ENCODE results near the gene SLAMF7.

GRCh38 chr1:160794376-160794775 lies 55.3 kb downstream of the SLAMF7 start:
- TF ChIP-seq JUN (IDR thresholded peaks at IDR 0.05; ENCODE audit: low read depth, low read length), result no peak
- no peak for TF ChIP-seq MAFK (IDR thresholded peaks at IDR 0.05; ENCODE audit: low read depth, low read length)
- no peak for TF ChIP-seq CTCF (IDR thresholded peaks at IDR 0.05; ENCODE audit: control extremely low read depth in 1 of 3, insufficient read depth in 1 of 3, low read depth in 1 of 3, low read length in 3 of 3)
- TF ChIP-seq GABPA (IDR thresholded peaks at IDR 0.05; ENCODE audit: borderline replicate concordance, insufficient read depth, low read length), result no peak
- no peak for TF ChIP-seq EZH2 (IDR thresholded peaks at IDR 0.05; ENCODE audit: low read depth, low read length, severe bottlenecking)
- no peak for TF ChIP-seq CBX5 (IDR thresholded peaks at IDR 0.05; ENCODE audit: low read depth, low read length)
- no peak for TF ChIP-seq EP300 (IDR thresholded peaks at IDR 0.05; ENCODE audit: borderline replicate concordance in 1 of 2, low read depth in 2 of 2, low read length in 2 of 2)
- no peak for TF ChIP-seq BRCA1 (IDR thresholded peaks at IDR 0.05; ENCODE audit: low read depth, low read length)
- no peak for TF ChIP-seq GTF2F1 (IDR thresholded peaks at IDR 0.05; ENCODE audit: borderline replicate concordance, low read depth, low read length)
- no peak for TF ChIP-seq TAF1 (IDR thresholded peaks at IDR 0.05; ENCODE audit: low read depth, low read length)
- no peak for TF ChIP-seq POLR2A (IDR thresholded peaks at IDR 0.05; ENCODE audit: control extremely low read depth in 1 of 2, low read depth in 2 of 2, low read length in 2 of 2)
- TF ChIP-seq YY1 (IDR thresholded peaks at IDR 0.05; ENCODE audit: low read depth, low read length), result no peak

Data from H1 (cell line).